HepG2 (cell line): Measurements from ENCODE around the gene METTL6.

Source experiments
- ARHGAP35 ChIP-seq: sonication (generic); formaldehyde crosslinking; IDR thresholded peaks from 2 replicates; pipeline ENCODE4 v1.9.0; 2022; ENCODE audit warnings: mild to moderate bottlenecking, inconsistent platforms, moderate library complexity, missing genetic modification reagents, borderline replicate concordance
- BHLHE40 ChIP-seq: IDR thresholded peaks from 2 replicates; pipeline ENCODE4 v1.6.1; 2011; ENCODE audit warnings: low read length, improper control_type of control experiment
- FIP1L1 ChIP-seq: fragments of 200-400 bp; formaldehyde crosslinking; IDR thresholded peaks from 2 replicates; pipeline ENCODE4 v1.6.1; 2018; ENCODE audit warnings: low read depth, mild to moderate bottlenecking, low read length, moderate library complexity, borderline replicate concordance; ENCODE audit not compliant: insufficient read depth
- HDAC1 ChIP-seq: sonication (generic); formaldehyde crosslinking; IDR thresholded peaks from 2 replicates; pipeline ENCODE4 v1.5.1; 2020; ENCODE audit warnings: mild to moderate bottlenecking, missing genetic modification reagents
- MTF1 ChIP-seq: sonication (generic); formaldehyde crosslinking; IDR thresholded peaks from 2 replicates; pipeline ENCODE4 v1.5.0; 2020; ENCODE audit warnings: missing genetic modification reagents
- NCOA2 ChIP-seq: sonication (generic); formaldehyde crosslinking; IDR thresholded peaks from 2 replicates; pipeline ENCODE4 v1.8.0; 2022; ENCODE audit warnings: inconsistent platforms
- SMARCC2 ChIP-seq: fragments of 450-650 bp; IDR thresholded peaks from 2 replicates; pipeline ENCODE4 v1.6.1; 2017; ENCODE audit warnings: antibody characterized with exemption, mild to moderate bottlenecking
- XBP1 ChIP-seq: sonication (generic); formaldehyde crosslinking; IDR thresholded peaks from 2 replicates; pipeline ENCODE4 v1.5.0; 2020; ENCODE audit warnings: missing genetic modification reagents
- ZBTB1 ChIP-seq: sonication (generic); formaldehyde crosslinking; IDR thresholded peaks from 2 replicates; pipeline ENCODE4 v1.4.0; 2020; ENCODE audit warnings: missing genetic modification reagents, borderline replicate concordance
- ZNF274 ChIP-seq: sonication (generic); formaldehyde crosslinking; IDR thresholded peaks from 2 replicates; pipeline ENCODE4 v1.5.1; 2020; ENCODE audit warnings: mild to moderate bottlenecking, missing genetic modification reagents
- ZNF501 ChIP-seq: sonication (generic); formaldehyde crosslinking; IDR thresholded peaks from 2 replicates; pipeline ENCODE4 v1.5.1; 2020; ENCODE audit warnings: mild to moderate bottlenecking, moderate library complexity, missing genetic modification reagents
- TF ChIP-seq, protein P1 (sequence below): IDR thresholded peaks from 2 replicates; pipeline ENCODE4 v1.6.1; 2012; ENCODE audit warnings: inconsistent platforms
- TF ChIP-seq, protein P2 (sequence below): sonication (generic); formaldehyde crosslinking; IDR thresholded peaks from 2 replicates; pipeline ENCODE4 v1.4.0; 2020; ENCODE audit warnings: missing genetic modification reagents, borderline replicate concordance
- TF ChIP-seq, protein P3 (sequence below): sonication (generic); formaldehyde crosslinking; IDR thresholded peaks from 2 replicates; pipeline ENCODE4 v1.5.1; 2020; ENCODE audit warnings: missing genetic modification reagents, mild to moderate bottlenecking, borderline replicate concordance

DNA sequence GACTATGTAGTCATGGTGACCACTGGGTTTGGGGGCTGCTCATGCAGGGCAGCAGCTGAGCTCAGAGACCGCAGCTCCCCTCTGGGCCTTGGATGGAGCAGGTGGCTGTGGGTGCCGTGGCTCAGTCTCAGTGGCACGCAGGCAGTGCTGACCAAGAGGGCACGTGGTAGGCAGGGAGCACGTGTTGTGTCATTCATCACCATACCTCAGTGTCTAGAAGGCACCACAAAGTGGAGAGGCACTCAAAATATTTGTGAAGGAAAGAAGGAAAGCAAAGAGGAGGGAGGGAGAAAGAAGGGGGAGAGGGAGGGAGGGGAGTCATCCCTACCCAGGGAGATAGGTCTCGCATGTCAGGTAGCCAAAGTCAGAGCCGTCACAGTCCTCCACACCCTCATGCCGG, 26.2 kb upstream of the METTL6 start:
- TF ChIP-seq, protein P1, sequence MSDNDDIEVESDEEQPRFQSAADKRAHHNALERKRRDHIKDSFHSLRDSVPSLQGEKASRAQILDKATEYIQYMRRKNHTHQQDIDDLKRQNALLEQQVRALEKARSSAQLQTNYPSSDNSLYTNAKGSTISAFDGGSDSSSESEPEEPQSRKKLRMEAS: no peak
- TF ChIP-seq ARHGAP35 (CRISPR knock-in tag): no peak
- TF ChIP-seq, protein P2, sequence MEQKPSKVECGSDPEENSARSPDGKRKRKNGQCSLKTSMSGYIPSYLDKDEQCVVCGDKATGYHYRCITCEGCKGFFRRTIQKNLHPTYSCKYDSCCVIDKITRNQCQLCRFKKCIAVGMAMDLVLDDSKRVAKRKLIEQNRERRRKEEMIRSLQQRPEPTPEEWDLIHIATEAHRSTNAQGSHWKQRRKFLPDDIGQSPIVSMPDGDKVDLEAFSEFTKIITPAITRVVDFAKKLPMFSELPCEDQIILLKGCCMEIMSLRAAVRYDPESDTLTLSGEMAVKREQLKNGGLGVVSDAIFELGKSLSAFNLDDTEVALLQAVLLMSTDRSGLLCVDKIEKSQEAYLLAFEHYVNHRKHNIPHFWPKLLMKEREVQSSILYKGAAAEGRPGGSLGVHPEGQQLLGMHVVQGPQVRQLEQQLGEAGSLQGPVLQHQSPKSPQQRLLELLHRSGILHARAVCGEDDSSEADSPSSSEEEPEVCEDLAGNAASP (CRISPR knock-in tag): no peak
- TF ChIP-seq FIP1L1: no peak
- TF ChIP-seq, protein P3, sequence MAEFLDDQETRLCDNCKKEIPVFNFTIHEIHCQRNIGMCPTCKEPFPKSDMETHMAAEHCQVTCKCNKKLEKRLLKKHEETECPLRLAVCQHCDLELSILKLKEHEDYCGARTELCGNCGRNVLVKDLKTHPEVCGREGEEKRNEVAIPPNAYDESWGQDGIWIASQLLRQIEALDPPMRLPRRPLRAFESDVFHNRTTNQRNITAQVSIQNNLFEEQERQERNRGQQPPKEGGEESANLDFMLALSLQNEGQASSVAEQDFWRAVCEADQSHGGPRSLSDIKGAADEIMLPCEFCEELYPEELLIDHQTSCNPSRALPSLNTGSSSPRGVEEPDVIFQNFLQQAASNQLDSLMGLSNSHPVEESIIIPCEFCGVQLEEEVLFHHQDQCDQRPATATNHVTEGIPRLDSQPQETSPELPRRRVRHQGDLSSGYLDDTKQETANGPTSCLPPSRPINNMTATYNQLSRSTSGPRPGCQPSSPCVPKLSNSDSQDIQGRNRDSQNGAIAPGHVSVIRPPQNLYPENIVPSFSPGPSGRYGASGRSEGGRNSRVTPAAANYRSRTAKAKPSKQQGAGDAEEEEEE: no peak
- TF ChIP-seq MTF1 (CRISPR knock-in tag): no peak
- TF ChIP-seq SMARCC2: no peak
- TF ChIP-seq NCOA2 (CRISPR knock-in tag): no peak
- no peak for TF ChIP-seq HDAC1 (CRISPR knock-in tag)
- TF ChIP-seq XBP1 (CRISPR knock-in tag): no peak
- no peak for TF ChIP-seq ZNF274
- TF ChIP-seq ZBTB1 (CRISPR knock-in tag): no peak
- TF ChIP-seq ZNF501 (CRISPR knock-in tag): no peak
- TF ChIP-seq BHLHE40: no peak
